Fibroblast of lung (primary cell): ENCODE data around the gene LRTM1.

Experiments used
- CTCF ChIP-seq, 2 donors: IDR thresholded peaks in 1 of 2; conservative IDR thresholded peaks in 1 of 2; 1 replicate in 1 of 2; 2 replicates in 1 of 2; pipeline ENCODE4 v1.5.1; 2011 to 2012; ENCODE audit warnings: low read length in 2 of 2, control low read depth in 1 of 2, inconsistent platforms in 1 of 2, low read depth in 1 of 2, mild to moderate bottlenecking in 1 of 2
- EZH2 ChIP-seq: IDR thresholded peaks from 2 replicates; pipeline ENCODE4 v1.5.1; 2012; ENCODE audit warnings: low read length, control low read depth, mild to moderate bottlenecking; ENCODE audit errors: missing control alignments

- no peak for TF ChIP-seq CTCF (conservative IDR thresholded peaks at IDR 0.05 in 1 of 2, IDR thresholded peaks at IDR 0.05 in 1 of 2; ENCODE audit: low read depth in 1 of 2, low read length in 2 of 2)
- no peak for TF ChIP-seq EZH2
These were observed 11.9 kb downstream of the LRTM1 start for GRCh38 chr3:54915976-54916375.
